Fibroblast of the aortic adventitia (primary cell): Measurements from ENCODE around the gene PGBD1. TPM values are rescaled to one million over a fixed set of nuclear protein-coding genes. Genes with fewer than 3 reads are reported as not detected.

Experiments used
- DNase-seq: peaks from one replicate; pipeline ENCODE4 v3.0.0-alpha.2; 2010; ENCODE audit warnings: low read depth
- H3K4me3 ChIP-seq: 2 replicates; pipeline ENCODE4 v1.5.1; 2011; ENCODE audit warnings: low read depth, mild to moderate bottlenecking, control low read depth, low read length, moderate library complexity
- CTCF ChIP-seq: IDR thresholded peaks from 2 replicates; pipeline ENCODE4 v1.5.1; 2011; ENCODE audit warnings: mild to moderate bottlenecking, low read length, control low read depth, inconsistent platforms; ENCODE audit not compliant: insufficient read depth
- total RNA-seq: library from RNA; depleted of rRNA; stranded (reverse); fragments of >200 nt; gene quantifications from 2 replicates; pipeline ENCODE4 v1.2.3, GENCODE V29; 2012; ENCODE audit warnings: low replicate concordance

PGBD1 gene
- total RNA-seq, 1 donor, result 7.7 TPM

GRCh38 chr6:28257042-28257441 is 24.3 kb upstream of the PGBD1 start:
- H3K4me3 ChIP-seq, result no peak overlapping the region
- no peak for TF ChIP-seq CTCF
- no peak for DNase-seq

- peak; percentile 67 for DNase-seq
- TF ChIP-seq CTCF, result no peak
- H3K4me3 ChIP-seq, result peak within 1 kb of the TSS; percentile 45
These were observed 22.2 kb upstream of the PGBD1 start, which contains the start of gene NKAPL for GRCh38 chr6:28258877-28259777. NKAPL (plus strand) TSS chr6:28259297; CDS start chr6:28259372, 75 bp downstream.

- no peak for TF ChIP-seq CTCF
- H3K4me3 ChIP-seq, result no peak overlapping the region
- no peak for DNase-seq
These were observed 17.4 kb upstream of the PGBD1 start for GRCh38 chr6:28263922-28264321.

GRCh38 chr6:28264834-28265401 is 16.5 kb upstream of the PGBD1 start:
- no peak for TF ChIP-seq CTCF
- no peak for DNase-seq
- H3K4me3 ChIP-seq, result no peak overlapping the region

- no peak for TF ChIP-seq CTCF
These were observed 14.8 kb upstream of the PGBD1 start for GRCh38 chr6:28266563-28266961.

GRCh38 chr6:28266962-28267694 is 14.2 kb upstream of the PGBD1 start, which contains the start of gene ZSCAN26:
ZSCAN26 (plus strand) TSS chr6:28267143; CDS start chr6:28271920, 4,777 bp downstream.
- H3K4me3 ChIP-seq, result peak within 1 kb of the TSS; percentile 69
- TF ChIP-seq CTCF, result no peak
- DNase-seq, result peak; percentile 94

More at GRCh38 chr6:28266563-28266961, 14.8 kb upstream of the PGBD1 start:
- H3K4me3 ChIP-seq, result peak overlapping the region; percentile 69
- no peak for DNase-seq
